ENCODE measurements around the gene STRA6. TPM values are rescaled to one million over a fixed set of nuclear protein-coding genes. Genes with fewer than 3 reads are reported as not detected.

STRA6 gene
- total RNA-seq, 6 donors from 2014 or later, result 0.22 to 3.5 (median 0.88) TPM; not detected in 3

GRCh38 chr15:74200412-74200815 is 2.2 kb downstream of the STRA6 start:
- no peak overlapping the region for H3K27ac ChIP-seq
- ATAC-seq (ENCODE audit: low FRiP score in 2 of 2), result peak in 1 of 2 donors; percentile 52
- peaks cover 9 to 22% (median 15%) of the 10 kb centered on the region in 4 donors for H3K4me1 ChIP-seq
- no peak overlapping the region for H3K4me3 ChIP-seq
- H3K9me3 ChIP-seq, result no peaks in the 10 kb centered on the region
- DNase-seq, result peak in 1 of 2 donors; percentile 55
- TF ChIP-seq CTCF (IDR thresholded peaks at IDR 0.05) (no peak), EP300 (IDR thresholded peaks at IDR 0.05) (no peak), POLR2AphosphoS5 (IDR thresholded peaks at IDR 0.05) (no peak), POLR2A (IDR thresholded peaks at IDR 0.05) (no peak)
- no peaks in the 10 kb centered on the region for H3K27me3 ChIP-seq
- WGBS, 2 donors, result 13% methylated on average over 1 of the region's 1 CpG; no CpG with 5 or more reads in 1 of the 2 donors
- no peaks in the 10 kb centered on the region for H3K36me3 ChIP-seq

- 88 to 96% methylated on average over 5 to 6 of the region's 6 CpGs for WGBS, 2 donors
- no peaks in the 10 kb centered on the region for H3K27me3 ChIP-seq
- no peak overlapping the region for H3K27ac ChIP-seq
- H3K36me3 ChIP-seq, result no peaks in the 10 kb centered on the region
- TF ChIP-seq POLR2A (IDR thresholded peaks at IDR 0.05) (no peak), CTCF (IDR thresholded peaks at IDR 0.05) (no peak), EP300 (IDR thresholded peaks at IDR 0.05) (no peak), POLR2AphosphoS5 (IDR thresholded peaks at IDR 0.05) (no peak)
- H3K9me3 ChIP-seq, result no peaks in the 10 kb centered on the region
- H3K4me1 ChIP-seq, result peaks cover 9 to 22% (median 15%) of the 10 kb centered on the region in 4 donors
- ATAC-seq (ENCODE audit: low FRiP score in 2 of 2), result no peak
- no peak overlapping the region for H3K4me3 ChIP-seq
- no peak for DNase-seq
These were observed 3.3 kb downstream of the STRA6 start for GRCh38 chr15:74199297-74199652.

- WGBS, 2 donors, result 97% methylated on average over 9 of the region's 9 CpGs; no CpG with 5 or more reads in 1 of the 2 donors
- DNase-seq (no peak), ATAC-seq (ENCODE audit: low FRiP score in 2 of 2) (no peak)
- Histone ChIP-seq H3K4me3 (no peak overlapping the region), H3K36me3 (no peaks in the 10 kb centered on the region), H3K9me3 (no peaks in the 10 kb centered on the region), H3K27ac (no peak overlapping the region), H3K27me3 (no peaks in the 10 kb centered on the region), H3K4me1 (peaks cover 9 to 18% (median 14%) of the 10 kb centered on the region in 4 donors)
- no peak for TF ChIP-seq POLR2AphosphoS5 (IDR thresholded peaks at IDR 0.05)
- no peak for TF ChIP-seq CTCF (IDR thresholded peaks at IDR 0.05)
- TF ChIP-seq POLR2A (IDR thresholded peaks at IDR 0.05), result no peak
- no peak for TF ChIP-seq EP300 (IDR thresholded peaks at IDR 0.05)
These were observed 5.2 kb downstream of the STRA6 start for GRCh38 chr15:74197176-74197965.

GRCh38 chr15:74196175-74196574 is 6.4 kb downstream of the STRA6 start:
- DNase-seq, result peak in 1 of 2 donors; percentile 51
- ATAC-seq (ENCODE audit: low FRiP score in 2 of 2), result peak in 1 of 2 donors; percentile 38
- Histone ChIP-seq H3K4me1 (peaks cover 9 to 18% (median 14%) of the 10 kb centered on the region in 4 donors), H3K27me3 (no peaks in the 10 kb centered on the region), H3K27ac (no peak overlapping the region), H3K4me3 (no peak overlapping the region), H3K9me3 (no peaks in the 10 kb centered on the region), H3K36me3 (no peaks in the 10 kb centered on the region)
- 30 to 40% methylated on average over 1 to 7 of the region's 7 CpGs for WGBS, 2 donors
- TF ChIP-seq POLR2AphosphoS5 (IDR thresholded peaks at IDR 0.05) (no peak), EP300 (IDR thresholded peaks at IDR 0.05) (no peak), CTCF (IDR thresholded peaks at IDR 0.05) (no peak), POLR2A (IDR thresholded peaks at IDR 0.05) (no peak)
